KMS-11 (cell line): ENCODE data around the gene NDUFB7.
"Not testable (repeated sequence)": the region's sequence is repeated elsewhere in the genome, so short reads cannot be mapped to it uniquely, and the experiment has no call there.

Source experiments
- H2AFZ ChIP-seq: fragments of 200-600 bp; sonication (generic); 2 replicates; pipeline ENCODE4 v1.6.1; 2016; ENCODE audit warnings: antibody characterized with exemption, mixed run types, low read depth
- H3K27ac ChIP-seq: fragments of 200-600 bp; sonication (generic); 2 replicates; pipeline ENCODE4 v1.6.1; 2016; ENCODE audit warnings: mild to moderate bottlenecking, mixed run types
- H3K27me3 ChIP-seq: fragments of 200-600 bp; sonication (generic); 2 replicates; pipeline ENCODE4 v1.6.1; 2017; ENCODE audit warnings: mild to moderate bottlenecking, low read depth, mixed run types, moderate library complexity; ENCODE audit not compliant: insufficient read depth
- H3K36me3 ChIP-seq: fragments of 200-600 bp; sonication (generic); 2 replicates; pipeline ENCODE4 v1.6.1; 2017; ENCODE audit warnings: mild to moderate bottlenecking, mixed run types; ENCODE audit not compliant: insufficient read depth
- H3K4me1 ChIP-seq: fragments of 200-600 bp; sonication (generic); 2 replicates; pipeline ENCODE4 v1.6.1; 2016; ENCODE audit warnings: mild to moderate bottlenecking, low read depth, mixed run types; ENCODE audit not compliant: poor library complexity, severe bottlenecking
- H3K4me2 ChIP-seq: fragments of 200-600 bp; sonication (generic); 2 replicates; pipeline ENCODE4 v1.7.0; 2016; ENCODE audit warnings: mild to moderate bottlenecking, mixed run types
- H3K4me3 ChIP-seq: fragments of 200-600 bp; sonication (generic); IDR thresholded peaks from 2 replicates; pipeline ENCODE4 v1.6.1; 2017; ENCODE audit warnings: low read depth, low read length, mixed read lengths; ENCODE audit not compliant: insufficient read depth
- H3K79me2 ChIP-seq: fragments of 200-600 bp; sonication (generic); 2 replicates; pipeline ENCODE4 v1.6.1; 2016; ENCODE audit warnings: low read depth, mixed run types; ENCODE audit not compliant: insufficient read depth
- H3K9ac ChIP-seq: fragments of 200-600 bp; sonication (generic); 2 replicates; pipeline ENCODE4 v1.6.1; 2016; ENCODE audit warnings: mild to moderate bottlenecking, mixed run types
- H4K20me1 ChIP-seq: fragments of 200-600 bp; sonication (generic); 2 replicates; pipeline ENCODE4 v1.6.1; 2016; ENCODE audit warnings: mild to moderate bottlenecking, mixed run types; ENCODE audit not compliant: insufficient read depth
- CTCF ChIP-seq: fragments of 200-600 bp; sonication (generic); conservative IDR thresholded peaks from 2 replicates; pipeline ENCODE4 v1.6.1; 2017; ENCODE audit warnings: low read depth, mild to moderate bottlenecking, antibody characterized with exemption, low read length, moderate library complexity, mixed read lengths

Gene NDUFB7

GRCh38 chr19:14553042-14553938, 18.6 kb downstream of the NDUFB7 start:
- Histone ChIP-seq H3K4me2 (no peak overlapping the region), H3K4me3 (no peak overlapping the region), H3K36me3 (no peaks in the 10 kb centered on the region), H3K79me2 (no peaks in the 10 kb centered on the region; the same call in 1 of the 2 replicates), H3K9ac (no peak overlapping the region), H3K27me3 (no peaks in the 10 kb centered on the region), H3K4me1 (peaks cover 15% of the 10 kb centered on the region), H3K27ac (no peak overlapping the region), H4K20me1 (no peaks in the 10 kb centered on the region), H2AFZ (no peak overlapping the region)
- TF ChIP-seq CTCF = no peak

- not testable (repeated sequence) for H3K9ac ChIP-seq, H3K4me2 ChIP-seq, H3K27ac ChIP-seq, H4K20me1 ChIP-seq, H3K27me3 ChIP-seq, H2AFZ ChIP-seq, H3K79me2 ChIP-seq, H3K4me3 ChIP-seq, H3K36me3 ChIP-seq
- H3K4me1 ChIP-seq = peaks cover 15% of the 10 kb centered on the region
These were observed 19.9 kb downstream of the NDUFB7 start for GRCh38 chr19:14552006-14552360.

- H3K79me2 ChIP-seq, H4K20me1 ChIP-seq, H3K27ac ChIP-seq, H3K4me2 ChIP-seq, H3K27me3 ChIP-seq, H2AFZ ChIP-seq, H3K36me3 ChIP-seq, H3K9ac ChIP-seq, H3K4me3 ChIP-seq: not testable (repeated sequence)
- peaks cover 14% of the 10 kb centered on the region for H3K4me1 ChIP-seq
These were observed 20.5 kb downstream of the NDUFB7 start for GRCh38 chr19:14551134-14552005.

GRCh38 chr19:14550201-14550754, 21.6 kb downstream of the NDUFB7 start:
- no peak overlapping the region for H2AFZ ChIP-seq
- H3K9ac ChIP-seq = no peak overlapping the region
- H3K4me1 ChIP-seq = peaks cover 10% of the 10 kb centered on the region
- no peak for TF ChIP-seq CTCF
- no peak overlapping the region for H3K4me3 ChIP-seq
- no peaks in the 10 kb centered on the region for H4K20me1 ChIP-seq
- H3K27me3 ChIP-seq = no peaks in the 10 kb centered on the region
- no peaks in the 10 kb centered on the region; the same call in 1 of the 2 replicates for H3K79me2 ChIP-seq
- no peak overlapping the region for H3K4me2 ChIP-seq
- H3K36me3 ChIP-seq = no peaks in the 10 kb centered on the region
- no peak overlapping the region for H3K27ac ChIP-seq

- no peak overlapping the region for H3K9ac ChIP-seq
- no peak for TF ChIP-seq CTCF
- no peak overlapping the region for H2AFZ ChIP-seq
- H3K4me2 ChIP-seq = no peak overlapping the region
- peaks cover 2% of the 10 kb centered on the region for H3K4me1 ChIP-seq
- no peaks in the 10 kb centered on the region for H4K20me1 ChIP-seq
- no peaks in the 10 kb centered on the region; the same call in 1 of the 2 replicates for H3K79me2 ChIP-seq
- no peaks in the 10 kb centered on the region for H3K27me3 ChIP-seq
- no peak overlapping the region for H3K4me3 ChIP-seq
- no peak overlapping the region for H3K27ac ChIP-seq
- no peaks in the 10 kb centered on the region for H3K36me3 ChIP-seq
These were observed 26.2 kb downstream of the NDUFB7 start for GRCh38 chr19:14545716-14546082.
